Measurements from ENCODE around the gene C2CD2.

The C2CD2 gene

DNA sequence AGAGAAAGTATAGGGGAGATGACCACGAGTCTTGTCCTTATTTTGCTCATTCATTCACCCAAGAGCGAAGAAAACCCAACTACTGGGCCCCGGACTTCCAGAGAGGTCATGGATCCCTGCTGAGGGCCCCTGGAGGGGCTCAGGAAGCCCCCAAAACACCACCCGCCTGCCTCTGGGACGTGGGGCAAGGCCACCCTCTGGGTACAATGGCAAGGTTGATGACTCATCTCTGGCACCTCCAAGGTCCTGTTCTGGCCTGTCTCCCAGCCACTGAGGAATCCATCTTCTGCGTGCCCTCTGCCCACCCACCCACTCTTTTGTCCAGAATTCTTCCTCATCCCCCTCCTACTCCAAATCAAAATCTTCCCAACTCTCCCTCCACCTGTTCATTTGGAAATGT lies 53.4 kb downstream of the C2CD2 start:
- H3K9me3 ChIP-seq (replicated peaks; ENCODE audit: low read length), result no peaks in the 10 kb centered on the region
- no peaks in the 10 kb centered on the region for H3K27me3 ChIP-seq (ENCODE audit: control insufficient read depth, insufficient read depth, low read length)
- H3K4me3 ChIP-seq (ENCODE audit: low read length), result no peak overlapping the region
- no peak overlapping the region for H3K4me2 ChIP-seq (ENCODE audit: low read length)
- H3K4me1 ChIP-seq (ENCODE audit: control insufficient read depth, insufficient read depth, low read length), result peaks cover 7% of the 10 kb centered on the region
- no peak overlapping the region for H3K9ac ChIP-seq (ENCODE audit: low read depth, low read length)
- peaks cover 45% of the 10 kb centered on the region for H3K36me3 ChIP-seq (ENCODE audit: insufficient read depth, low read length)

DNA sequence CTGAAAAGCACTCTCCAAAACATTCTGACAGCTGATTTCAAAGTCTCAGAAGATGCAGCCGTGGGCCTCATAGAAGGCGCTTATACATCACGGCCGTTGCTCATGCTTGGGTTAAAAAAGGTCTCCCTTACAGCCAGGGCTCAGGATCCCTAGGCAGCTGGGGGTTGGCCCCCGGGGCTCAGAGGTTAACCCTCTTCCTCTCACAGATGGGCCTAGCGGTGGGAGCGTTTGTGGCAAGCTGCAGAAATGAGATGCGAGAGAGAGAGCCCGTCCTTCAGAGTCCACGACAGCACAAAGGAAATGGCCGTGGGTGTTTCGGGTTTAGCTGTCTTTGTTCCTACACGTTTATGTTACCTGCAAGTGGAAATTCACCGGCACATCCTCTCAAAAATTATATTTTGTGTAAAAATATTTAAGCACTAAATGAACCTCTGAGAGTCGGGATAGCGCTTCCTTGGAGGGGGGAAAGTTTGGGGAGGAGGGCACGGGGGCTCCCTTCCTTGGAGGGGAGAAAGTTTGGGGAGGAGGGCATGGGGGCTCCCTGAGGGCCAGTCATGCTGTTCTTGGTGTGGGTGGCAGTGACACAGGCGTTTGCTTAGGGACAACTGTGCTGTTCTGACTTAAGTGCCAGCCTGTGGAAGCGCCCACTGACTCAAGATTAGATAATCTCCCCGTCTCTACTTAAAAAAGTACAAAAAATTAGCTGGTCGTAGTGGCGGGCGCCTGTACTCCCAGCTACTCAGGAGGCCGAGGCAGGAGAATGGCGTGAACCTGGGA lies 54.2 kb downstream of the C2CD2 start:
- Histone ChIP-seq H3K36me3 (ENCODE audit: insufficient read depth, low read length) (peaks cover 44% of the 10 kb centered on the region), H3K4me1 (ENCODE audit: control insufficient read depth, insufficient read depth, low read length) (peaks cover 15% of the 10 kb centered on the region), H3K27me3 (ENCODE audit: control insufficient read depth, insufficient read depth, low read length) (no peaks in the 10 kb centered on the region), H3K9me3 (replicated peaks; ENCODE audit: low read length) (no peaks in the 10 kb centered on the region), H3K4me3 (ENCODE audit: low read length) (no peak overlapping the region), H3K9ac (ENCODE audit: low read depth, low read length) (no peak overlapping the region), H3K4me2 (ENCODE audit: low read length) (no peak overlapping the region)

DNA sequence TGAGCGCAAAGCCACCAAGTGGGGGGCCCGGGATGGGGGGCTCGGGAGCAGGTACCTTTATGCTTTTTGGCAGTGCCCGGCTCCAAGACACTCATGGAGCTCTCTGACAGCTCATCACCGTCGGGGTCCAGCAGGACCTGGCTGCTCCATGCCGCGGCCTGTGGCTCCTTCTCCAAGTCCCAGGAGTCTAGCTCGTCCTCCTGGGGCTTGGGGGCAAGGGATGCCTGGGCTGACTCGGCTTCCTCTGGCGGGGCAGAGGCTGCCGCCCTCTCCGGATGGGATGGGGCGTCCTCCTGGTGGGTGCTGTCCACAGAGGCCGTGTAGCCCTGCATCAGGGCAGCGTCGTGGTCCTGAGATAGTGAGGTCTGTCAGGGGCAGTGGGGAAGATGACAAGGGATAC lies 54.8 kb downstream of the C2CD2 start:
- Histone ChIP-seq H3K27me3 (ENCODE audit: control insufficient read depth, insufficient read depth, low read length) (no peaks in the 10 kb centered on the region), H3K9me3 (replicated peaks; ENCODE audit: low read length) (no peaks in the 10 kb centered on the region), H3K36me3 (ENCODE audit: insufficient read depth, low read length) (peaks cover 47% of the 10 kb centered on the region), H3K4me3 (ENCODE audit: low read length) (no peak overlapping the region), H3K4me2 (ENCODE audit: low read length) (no peak overlapping the region), H3K9ac (ENCODE audit: low read depth, low read length) (no peak overlapping the region), H3K4me1 (ENCODE audit: control insufficient read depth, insufficient read depth, low read length) (peaks cover 15% of the 10 kb centered on the region)

DNA sequence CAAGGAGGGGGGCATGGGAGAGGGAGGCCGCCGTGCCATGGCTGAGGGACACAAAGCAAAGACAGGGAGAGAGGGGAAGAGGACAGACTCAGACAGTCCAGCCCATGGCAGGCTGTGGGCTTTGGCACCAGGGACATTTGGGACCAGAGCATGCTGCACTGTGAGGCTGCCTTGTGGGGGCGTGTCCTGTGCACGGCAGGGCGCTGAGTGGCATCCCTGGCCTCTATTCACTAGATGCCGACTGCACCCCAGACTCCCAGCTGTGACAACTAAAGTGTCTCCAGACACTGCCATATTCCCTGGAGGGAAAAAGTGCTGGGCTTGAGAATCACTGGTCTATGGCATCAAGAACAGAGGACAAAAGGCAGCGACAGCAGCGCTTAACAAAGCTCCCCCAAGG lies 56.1 kb downstream of the C2CD2 start:
- H3K9ac ChIP-seq (ENCODE audit: low read depth, low read length), result no peak overlapping the region
- no peaks in the 10 kb centered on the region for H3K9me3 ChIP-seq (replicated peaks; ENCODE audit: low read length)
- no peak overlapping the region for H3K4me3 ChIP-seq (ENCODE audit: low read length)
- H3K27me3 ChIP-seq (ENCODE audit: control insufficient read depth, insufficient read depth, low read length), result no peaks in the 10 kb centered on the region
- peaks cover 15% of the 10 kb centered on the region for H3K4me1 ChIP-seq (ENCODE audit: control insufficient read depth, insufficient read depth, low read length)
- H3K4me2 ChIP-seq (ENCODE audit: low read length), result no peak overlapping the region
- peaks cover 39% of the 10 kb centered on the region for H3K36me3 ChIP-seq (ENCODE audit: insufficient read depth, low read length)

DNA sequence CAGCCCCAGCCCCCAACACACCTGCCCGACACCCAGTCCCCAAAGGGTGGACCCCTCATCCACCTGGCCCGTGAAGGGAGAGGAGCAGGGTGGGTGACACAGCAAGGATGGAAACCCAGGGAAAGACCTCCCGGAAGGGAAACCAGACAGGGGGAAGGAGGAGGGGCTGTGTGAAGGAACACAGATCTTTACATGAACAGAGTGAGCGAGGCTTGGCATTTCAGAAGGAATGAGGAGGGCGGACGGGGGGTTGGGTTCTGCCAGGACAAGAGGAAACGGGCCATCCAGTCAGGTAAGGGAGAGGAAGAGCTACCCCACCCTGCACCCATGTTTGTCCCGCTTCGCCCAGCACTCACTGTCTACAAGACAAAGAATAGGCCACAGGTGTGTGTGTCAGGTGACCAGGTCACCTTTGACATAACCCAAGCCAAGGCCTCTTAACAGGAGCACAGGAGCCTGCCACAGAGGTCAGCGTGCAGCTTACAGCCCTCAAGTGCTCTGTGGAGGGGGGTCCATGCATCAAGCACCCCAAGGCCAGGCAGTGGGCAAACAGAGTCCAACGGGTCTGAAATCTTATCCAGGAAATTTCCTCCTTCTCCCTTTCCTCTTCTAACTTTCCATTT lies 56.7 kb downstream of the C2CD2 start:
- H3K4me2 ChIP-seq (ENCODE audit: low read length), result no peak overlapping the region
- H3K36me3 ChIP-seq (ENCODE audit: insufficient read depth, low read length), result peaks cover 35% of the 10 kb centered on the region
- H3K27me3 ChIP-seq (ENCODE audit: control insufficient read depth, insufficient read depth, low read length), result no peaks in the 10 kb centered on the region
- no peak overlapping the region for H3K4me3 ChIP-seq (ENCODE audit: low read length)
- H3K9ac ChIP-seq (ENCODE audit: low read depth, low read length), result no peak overlapping the region
- H3K9me3 ChIP-seq (replicated peaks; ENCODE audit: low read length), result no peaks in the 10 kb centered on the region
- H3K4me1 ChIP-seq (ENCODE audit: control insufficient read depth, insufficient read depth, low read length), result peaks cover 15% of the 10 kb centered on the region

DNA sequence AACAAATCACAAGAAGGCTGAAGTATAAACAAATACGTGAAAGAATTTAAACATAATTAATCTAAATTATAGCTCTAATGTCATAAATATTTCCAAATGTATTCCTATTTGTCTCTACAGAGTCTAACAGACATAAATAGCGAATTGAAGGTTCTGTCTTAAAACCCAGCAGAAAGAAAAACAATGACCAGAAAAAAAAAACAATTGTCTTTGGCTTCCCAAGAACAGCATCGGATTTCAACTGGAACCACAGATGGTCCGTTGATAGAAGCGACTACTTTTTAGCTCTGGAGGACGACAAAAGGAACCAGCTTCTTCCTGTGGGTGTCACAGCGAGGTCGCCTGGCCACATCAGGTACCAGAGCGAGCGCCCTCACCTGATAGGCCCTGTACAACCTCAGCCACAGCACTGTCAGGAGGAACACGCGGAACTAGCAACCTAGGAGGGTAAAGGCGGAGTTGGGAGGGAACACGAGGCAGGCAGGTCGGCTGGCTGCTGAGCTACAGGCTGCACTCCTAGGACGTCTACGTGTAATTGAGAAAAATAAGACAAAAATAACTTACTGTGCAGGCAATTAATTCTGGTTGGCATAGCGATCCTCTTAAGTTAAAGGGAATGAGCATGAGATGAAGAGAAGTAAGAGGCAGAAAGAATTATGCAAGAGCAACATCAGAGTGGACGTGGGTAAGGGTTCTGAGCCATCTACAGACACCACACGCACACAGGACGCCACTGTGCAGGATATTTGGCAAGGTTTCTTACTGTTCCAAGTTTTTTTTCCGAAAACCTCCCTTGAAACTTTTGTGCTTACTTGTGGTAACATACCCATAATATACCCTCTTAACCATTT lies 58.0 kb downstream of the C2CD2 start:
- H3K4me2 ChIP-seq (ENCODE audit: low read length), result peak overlapping the region; percentile 2
- no peaks in the 10 kb centered on the region for H3K9me3 ChIP-seq (replicated peaks; ENCODE audit: low read length)
- H3K4me3 ChIP-seq (ENCODE audit: low read length), result no peak overlapping the region
- H3K27me3 ChIP-seq (ENCODE audit: control insufficient read depth, insufficient read depth, low read length), result no peaks in the 10 kb centered on the region
- no peak overlapping the region for H3K9ac ChIP-seq (ENCODE audit: low read depth, low read length)
- peaks cover 27% of the 10 kb centered on the region for H3K36me3 ChIP-seq (ENCODE audit: insufficient read depth, low read length)
- peaks cover 15% of the 10 kb centered on the region for H3K4me1 ChIP-seq (ENCODE audit: control insufficient read depth, insufficient read depth, low read length)

DNA sequence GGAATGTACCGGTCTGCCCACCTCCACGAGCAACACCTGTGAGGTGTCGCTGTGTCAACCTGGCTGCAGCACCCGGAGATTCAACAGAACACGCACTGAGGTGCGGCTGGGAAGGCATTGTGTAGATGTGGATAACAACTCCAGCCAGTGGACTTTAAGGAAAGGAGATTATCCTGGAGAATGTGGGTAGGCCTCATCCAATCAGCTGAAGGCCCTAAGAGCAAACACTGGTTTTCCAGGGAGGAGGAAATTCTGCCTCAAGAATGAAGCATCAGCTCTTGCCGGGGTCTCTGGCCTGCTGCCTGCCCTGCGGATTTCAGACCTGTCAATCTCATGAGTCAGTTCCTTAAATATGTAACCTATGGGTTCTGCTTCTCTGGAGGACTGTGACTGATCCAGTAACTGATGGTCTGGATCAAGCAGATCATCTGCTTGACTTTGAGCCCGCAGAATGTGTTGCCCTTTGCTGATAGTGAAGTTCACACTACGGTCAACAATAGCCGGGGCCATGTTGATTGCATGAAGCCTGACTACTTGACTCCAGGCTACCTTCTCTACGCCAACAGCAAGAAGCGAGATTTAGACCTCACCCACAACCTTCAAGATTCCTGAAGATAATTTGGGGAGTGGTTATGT lies 58.8 kb downstream of the C2CD2 start:
- Histone ChIP-seq H3K36me3 (ENCODE audit: insufficient read depth, low read length) (peaks cover 25% of the 10 kb centered on the region), H3K27me3 (ENCODE audit: control insufficient read depth, insufficient read depth, low read length) (no peaks in the 10 kb centered on the region), H3K9ac (ENCODE audit: low read depth, low read length) (no peak overlapping the region), H3K4me1 (ENCODE audit: control insufficient read depth, insufficient read depth, low read length) (peaks cover 15% of the 10 kb centered on the region), H3K9me3 (replicated peaks; ENCODE audit: low read length) (no peaks in the 10 kb centered on the region), H3K4me2 (ENCODE audit: low read length) (peak overlapping the region; percentile 1), H3K4me3 (ENCODE audit: low read length) (no peak overlapping the region)

DNA sequence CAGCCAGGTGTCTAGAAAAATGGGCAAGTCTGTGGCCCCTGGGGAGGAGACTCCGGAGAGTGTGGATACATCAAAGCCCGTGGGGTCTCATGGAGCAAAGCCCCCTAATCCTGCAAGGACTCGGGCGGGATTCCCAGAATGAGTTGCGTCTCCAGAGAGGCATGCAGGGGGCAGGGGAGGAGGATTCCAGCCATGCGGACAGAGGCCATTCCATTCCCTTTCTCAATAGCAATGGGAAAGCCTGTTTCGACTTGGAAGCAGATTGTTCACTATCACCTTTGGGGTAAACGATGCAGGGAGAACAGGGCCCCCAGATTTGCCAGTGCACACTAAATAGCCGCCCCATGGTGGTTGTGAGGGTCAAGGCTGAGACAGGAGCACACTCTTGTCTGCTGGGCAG lies 59.3 kb downstream of the C2CD2 start:
- peaks cover 15% of the 10 kb centered on the region for H3K4me1 ChIP-seq (ENCODE audit: control insufficient read depth, insufficient read depth, low read length)
- no peak overlapping the region for H3K4me3 ChIP-seq (ENCODE audit: low read length)
- no peak overlapping the region for H3K4me2 ChIP-seq (ENCODE audit: low read length)
- no peaks in the 10 kb centered on the region for H3K9me3 ChIP-seq (replicated peaks; ENCODE audit: low read length)
- H3K9ac ChIP-seq (ENCODE audit: low read depth, low read length), result no peak overlapping the region
- H3K36me3 ChIP-seq (ENCODE audit: insufficient read depth, low read length), result peaks cover 24% of the 10 kb centered on the region
- H3K27me3 ChIP-seq (ENCODE audit: control insufficient read depth, insufficient read depth, low read length), result no peaks in the 10 kb centered on the region

DNA sequence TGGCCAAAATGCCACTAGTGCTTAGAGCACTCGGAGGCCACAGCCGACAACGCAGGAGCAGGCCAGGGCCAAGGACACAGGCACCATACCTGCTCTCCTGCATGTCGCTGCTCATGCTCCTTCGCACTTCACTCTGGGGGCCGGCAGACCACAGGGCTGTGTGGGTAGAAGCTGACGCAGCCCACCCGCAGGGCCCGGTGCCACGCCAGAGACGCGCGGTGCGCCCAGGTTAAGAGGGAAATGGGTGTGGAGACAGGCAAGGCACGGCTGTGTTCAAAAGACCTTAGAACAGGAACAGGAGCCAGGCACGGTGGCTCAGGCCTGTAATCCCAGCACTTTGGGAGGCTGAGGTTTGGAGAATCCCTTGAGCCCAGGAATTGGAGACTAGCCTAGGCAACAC lies 61.1 kb downstream of the C2CD2 start:
- H3K9ac ChIP-seq (ENCODE audit: low read depth, low read length), result no peak overlapping the region
- H3K4me2 ChIP-seq (ENCODE audit: low read length), result no peak overlapping the region
- peaks cover 21% of the 10 kb centered on the region for H3K4me1 ChIP-seq (ENCODE audit: control insufficient read depth, insufficient read depth, low read length)
- H3K27me3 ChIP-seq (ENCODE audit: control insufficient read depth, insufficient read depth, low read length), result no peaks in the 10 kb centered on the region
- H3K9me3 ChIP-seq (replicated peaks; ENCODE audit: low read length), result no peaks in the 10 kb centered on the region
- H3K36me3 ChIP-seq (ENCODE audit: insufficient read depth, low read length), result peaks cover 30% of the 10 kb centered on the region
- H3K4me3 ChIP-seq (ENCODE audit: low read length), result no peak overlapping the region

DNA sequence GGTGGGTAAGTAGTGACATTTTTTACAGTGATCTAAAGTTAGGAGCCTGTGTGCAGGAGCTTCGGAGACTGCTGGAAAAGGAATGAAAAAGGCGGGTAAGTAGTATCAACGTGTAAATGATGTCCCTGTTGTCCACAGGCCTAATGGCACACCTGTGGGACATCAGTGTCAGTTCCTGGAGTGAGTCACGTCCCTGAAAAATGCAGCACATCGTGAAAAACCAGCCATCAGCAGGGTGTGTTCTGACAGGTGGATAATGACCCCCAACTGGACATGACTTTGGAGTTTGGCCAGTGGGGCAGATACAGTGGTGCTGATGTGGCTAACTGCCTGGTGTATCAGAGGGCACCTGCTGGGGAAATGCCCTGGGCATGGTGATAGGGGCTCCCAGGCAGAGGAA lies 62.7 kb downstream of the C2CD2 start:
- peaks cover 21% of the 10 kb centered on the region for H3K4me1 ChIP-seq (ENCODE audit: control insufficient read depth, insufficient read depth, low read length)
- no peaks in the 10 kb centered on the region for H3K9me3 ChIP-seq (replicated peaks; ENCODE audit: low read length)
- H3K4me2 ChIP-seq (ENCODE audit: low read length), result no peak overlapping the region
- H3K36me3 ChIP-seq (ENCODE audit: insufficient read depth, low read length), result peaks cover 29% of the 10 kb centered on the region
- no peaks in the 10 kb centered on the region for H3K27me3 ChIP-seq (ENCODE audit: control insufficient read depth, insufficient read depth, low read length)
- H3K4me3 ChIP-seq (ENCODE audit: low read length), result no peak overlapping the region
- H3K9ac ChIP-seq (ENCODE audit: low read depth, low read length), result no peak overlapping the region

DNA sequence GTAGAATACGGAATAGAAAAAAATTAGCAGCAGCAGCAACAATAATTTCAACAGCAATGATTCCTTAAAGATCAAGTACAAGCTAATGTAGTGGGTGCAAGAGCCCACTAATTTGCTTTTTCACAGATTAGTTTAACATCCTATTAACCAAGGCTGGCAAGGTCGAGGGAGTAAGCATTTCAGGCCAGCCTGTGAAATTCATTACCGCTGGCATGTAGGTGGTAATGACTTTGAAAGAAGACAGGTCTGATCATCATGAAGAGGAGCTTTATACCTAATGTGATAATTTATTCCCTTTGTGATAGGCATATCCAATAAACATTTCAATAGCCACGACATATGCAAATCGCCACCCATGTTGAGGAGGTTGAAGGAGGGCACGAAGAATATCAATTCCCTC lies 63.5 kb downstream of the C2CD2 start:
- H3K4me1 ChIP-seq (ENCODE audit: control insufficient read depth, insufficient read depth, low read length), result peaks cover 13% of the 10 kb centered on the region
- H3K9me3 ChIP-seq (replicated peaks; ENCODE audit: low read length), result no peaks in the 10 kb centered on the region
- H3K4me2 ChIP-seq (ENCODE audit: low read length), result no peak overlapping the region
- peaks cover 23% of the 10 kb centered on the region for H3K36me3 ChIP-seq (ENCODE audit: insufficient read depth, low read length)
- H3K4me3 ChIP-seq (ENCODE audit: low read length), result no peak overlapping the region
- H3K27me3 ChIP-seq (ENCODE audit: control insufficient read depth, insufficient read depth, low read length), result no peaks in the 10 kb centered on the region
- no peak overlapping the region for H3K9ac ChIP-seq (ENCODE audit: low read depth, low read length)
